Stimulated activated CD8-positive, alpha-beta memory T cell treated with anti-CD3 and anti-CD28 coated beads, Interleukin-15, amount 100 ng/mL, for 24 hours (primary cell): Measurements from ENCODE around the gene JAK1.
"Not testable (repeated sequence)": the region's sequence is repeated elsewhere in the genome, so short reads cannot be mapped to it uniquely, and the experiment has no call there.

ENCODE experiments used
- DNase-seq: peaks from one replicate; pipeline ENCODE4 v3.0.0-alpha.2; 2020; ENCODE audit warnings: low read depth

JAK1 gene

DNA sequence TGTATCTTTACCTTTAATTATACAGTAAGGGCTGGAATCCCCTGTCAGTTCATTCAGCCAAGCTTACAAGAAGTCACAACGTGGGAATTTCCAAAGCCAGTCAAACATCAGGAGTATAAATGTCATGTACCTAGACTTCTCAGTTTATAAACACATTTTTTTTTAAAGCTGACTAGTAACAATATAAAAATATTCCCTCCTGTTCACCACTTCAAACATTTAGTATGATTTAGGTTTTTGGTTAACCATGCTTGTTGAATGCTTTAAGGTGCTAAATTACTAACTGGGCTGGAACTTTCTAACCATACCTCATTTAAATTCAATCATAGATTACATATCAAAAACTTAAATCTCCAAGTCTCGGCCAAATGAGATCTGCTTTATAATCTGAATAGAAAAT, 44.0 kb downstream of the JAK1 start:
- no peak for DNase-seq

DNA sequence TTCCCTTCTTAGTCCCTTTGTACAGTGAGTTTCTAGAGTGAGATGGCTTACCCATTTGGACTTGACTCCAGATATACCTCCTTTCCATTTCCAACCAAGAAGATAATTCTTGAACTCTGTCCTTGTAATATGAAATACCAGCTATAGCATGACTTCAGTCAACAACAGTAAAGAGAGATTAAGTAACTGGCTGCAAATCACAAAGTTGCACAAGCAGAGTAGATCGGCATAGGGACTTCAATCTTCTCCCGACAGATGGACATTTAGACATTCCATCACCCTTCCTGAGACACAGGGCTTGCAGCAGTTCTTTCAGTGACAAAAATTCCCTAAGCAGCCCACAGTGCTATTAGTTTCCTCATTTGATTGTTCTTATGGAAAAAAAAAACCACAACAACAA, 44.6 kb downstream of the JAK1 start:
- DNase-seq = no peak

- DNase-seq = no peak
These were observed 45.3 kb downstream of the JAK1 start for GRCh38 chr1:64920941-64921589.

DNA sequence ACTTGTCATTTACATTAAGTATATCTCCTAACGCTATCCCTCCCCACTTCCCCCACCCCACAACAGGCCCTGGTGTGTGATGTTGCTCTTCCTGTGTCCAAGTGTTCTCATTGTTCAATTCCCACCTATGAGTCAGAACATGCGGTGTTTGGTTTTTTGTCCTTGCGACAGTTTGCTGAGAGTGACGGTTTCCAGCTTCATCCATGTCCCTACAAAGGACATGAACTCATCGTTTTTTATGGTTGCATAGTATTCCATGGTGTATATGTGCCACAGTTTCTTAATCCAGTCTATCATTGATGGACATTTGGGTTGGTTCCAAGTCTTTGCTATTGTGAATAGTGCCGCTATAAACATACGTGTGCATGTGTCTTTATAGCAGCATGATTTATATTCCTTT, 47.2 kb downstream of the JAK1 start:
- not testable (repeated sequence) for DNase-seq

DNA sequence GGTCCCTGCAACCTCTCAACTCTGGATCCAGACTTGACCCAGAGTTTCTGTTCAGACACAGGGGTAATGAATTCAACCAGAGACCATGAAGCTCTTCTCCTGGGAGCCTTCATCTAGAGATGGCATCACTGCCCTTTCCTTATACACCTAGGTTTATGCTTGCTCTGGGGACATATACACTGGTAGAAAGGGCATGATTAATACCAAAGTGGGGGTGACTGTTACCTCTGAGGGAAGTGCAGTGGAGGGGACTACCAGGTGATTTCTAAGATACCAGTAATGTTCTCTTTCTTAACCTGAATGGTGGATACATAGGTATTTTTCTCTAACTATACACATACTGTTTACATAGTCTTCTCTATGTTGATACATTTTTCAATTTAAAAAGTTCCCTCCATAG, 48.4 kb downstream of the JAK1 start:
- no peak for DNase-seq

DNA sequence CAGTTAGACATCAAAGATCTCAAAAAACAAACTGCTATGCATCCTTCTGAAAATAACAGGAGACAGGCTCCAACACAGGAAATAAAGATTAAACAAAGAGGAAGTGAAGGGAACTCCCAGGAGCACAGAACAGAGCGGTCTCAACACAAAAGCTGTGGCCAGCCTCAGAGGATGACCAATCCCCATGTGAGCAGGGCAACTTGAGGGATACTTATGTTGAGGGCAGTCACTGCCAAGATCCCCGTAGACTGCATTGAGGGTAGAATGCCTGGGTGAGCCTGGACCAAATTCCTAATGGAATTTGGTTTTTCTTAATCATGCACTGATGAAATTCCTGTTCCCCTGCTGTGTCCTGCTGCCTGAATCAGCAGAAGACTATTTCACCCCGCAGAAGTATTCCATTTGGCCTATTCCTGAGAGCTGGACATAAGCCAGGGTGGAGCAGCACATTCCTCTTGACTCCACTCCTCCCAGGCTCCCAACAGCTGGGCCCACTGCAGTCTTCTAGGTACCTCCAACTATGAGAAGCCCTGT, 49.0 kb downstream of the JAK1 start:
- no peak for DNase-seq

- DNase-seq = no peak
These were observed 50.7 kb downstream of the JAK1 start for GRCh38 chr1:64915381-64916274.

GRCh38 chr1:64913361-64914015, 52.9 kb downstream of the JAK1 start:
- no peak for DNase-seq

DNA sequence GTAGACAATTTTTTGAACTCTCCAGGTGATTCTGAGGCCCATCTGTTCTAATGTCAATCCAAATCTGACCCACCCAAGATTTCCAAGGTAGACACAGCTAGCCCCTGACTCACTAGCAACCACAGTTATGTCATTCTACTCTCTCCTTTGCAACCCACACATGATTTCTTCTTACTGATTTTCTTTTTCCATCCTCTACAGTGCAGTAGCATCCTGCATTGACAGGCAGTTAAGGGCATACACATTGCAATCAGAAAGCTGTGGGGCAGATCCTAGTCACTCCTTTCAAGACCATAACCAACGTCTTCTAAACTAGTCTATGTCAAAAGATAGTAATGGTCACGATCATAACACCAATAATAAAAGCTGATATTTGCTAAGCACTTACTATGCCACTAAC, 54.2 kb downstream of the JAK1 start:
- no peak for DNase-seq

GRCh38 chr1:64911326-64911725, 55.0 kb downstream of the JAK1 start:
- DNase-seq = no peak

DNA sequence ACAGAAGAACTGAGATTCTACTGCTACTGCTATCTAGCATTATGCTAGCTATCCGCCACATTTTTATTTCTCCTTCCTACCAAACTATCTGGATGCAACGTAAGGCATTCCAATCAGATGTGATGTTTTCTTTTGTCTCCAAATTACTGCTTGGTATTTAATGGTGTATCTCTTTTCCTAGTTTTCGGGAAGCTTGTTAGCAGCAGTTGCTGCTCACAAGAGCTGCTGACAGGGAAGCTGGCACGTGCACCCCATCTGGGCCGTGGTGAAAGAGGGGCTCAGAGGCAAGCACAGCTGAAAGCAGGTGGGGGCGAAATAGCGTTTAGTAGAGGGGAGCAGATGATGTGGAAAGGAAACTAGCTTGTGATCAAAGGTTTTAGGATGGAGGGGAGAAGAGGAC, 57.3 kb downstream of the JAK1 start:
- DNase-seq = no peak

DNA sequence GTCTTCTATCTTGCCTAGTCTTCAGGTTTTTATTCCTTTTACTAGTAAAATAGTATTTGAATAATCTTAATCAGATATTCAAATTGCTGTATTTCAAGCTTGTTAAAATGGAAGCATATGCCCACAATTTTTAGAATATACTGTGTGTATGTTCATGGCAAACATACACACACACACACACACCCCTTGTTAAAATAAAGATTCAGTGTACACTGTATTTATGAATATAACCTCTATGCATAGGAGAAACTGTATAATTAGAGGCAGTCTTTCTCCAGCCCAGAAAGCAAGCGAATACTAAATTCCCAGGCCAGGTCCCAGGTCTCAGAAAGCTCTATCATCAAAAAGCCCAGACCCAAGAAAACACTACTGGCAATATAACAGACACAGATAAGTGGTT, 57.8 kb downstream of the JAK1 start:
- no peak for DNase-seq

DNA sequence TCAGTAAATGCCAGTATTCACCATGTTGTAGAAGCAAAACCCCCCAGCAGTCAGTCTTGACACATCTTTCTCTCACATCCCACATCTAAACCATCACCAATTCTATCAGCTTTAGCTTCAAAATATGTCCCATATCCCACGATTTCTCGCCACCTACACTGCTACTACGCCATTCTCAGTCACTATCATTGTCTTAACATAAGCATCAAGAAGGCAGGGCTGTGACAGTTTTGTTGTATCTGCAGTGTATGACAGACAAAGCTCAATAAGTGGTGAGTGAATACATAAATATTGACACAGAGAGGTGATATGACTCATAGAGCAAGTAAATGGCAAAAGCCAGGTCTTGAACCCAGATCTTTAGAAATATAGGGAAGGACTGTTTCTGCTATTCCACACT, 59.9 kb downstream of the JAK1 start:
- no peak for DNase-seq

GRCh38 chr1:64903593-64903992, 62.8 kb downstream of the JAK1 start:
- DNase-seq = no peak

- no peak for DNase-seq
These were observed 64.7 kb downstream of the JAK1 start for GRCh38 chr1:64901663-64902062.

GRCh38 chr1:64900916-64901315, 65.4 kb downstream of the JAK1 start:
- DNase-seq = no peak

- no peak for DNase-seq
These were observed 68.1 kb downstream of the JAK1 start for GRCh38 chr1:64898107-64898861.

DNA sequence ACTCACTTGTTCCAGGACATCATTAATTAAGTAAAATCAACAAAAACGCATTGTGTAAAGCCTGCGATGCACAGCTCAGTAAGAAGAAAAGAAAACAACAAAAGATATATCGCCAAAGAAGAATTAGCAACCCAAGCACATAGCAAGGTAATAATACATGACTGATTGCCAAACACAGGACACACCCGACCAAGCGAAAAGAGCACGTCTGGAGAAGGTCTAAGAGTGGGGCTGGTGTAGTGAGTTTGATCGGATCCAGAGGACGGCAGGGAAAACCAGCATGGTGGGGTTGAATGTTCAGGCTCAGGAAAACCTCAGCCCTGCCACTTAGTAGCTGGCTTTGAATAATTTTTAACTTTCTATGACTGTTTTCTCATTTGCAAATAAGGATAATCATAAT, 69.8 kb downstream of the JAK1 start:
- no peak for DNase-seq

DNA sequence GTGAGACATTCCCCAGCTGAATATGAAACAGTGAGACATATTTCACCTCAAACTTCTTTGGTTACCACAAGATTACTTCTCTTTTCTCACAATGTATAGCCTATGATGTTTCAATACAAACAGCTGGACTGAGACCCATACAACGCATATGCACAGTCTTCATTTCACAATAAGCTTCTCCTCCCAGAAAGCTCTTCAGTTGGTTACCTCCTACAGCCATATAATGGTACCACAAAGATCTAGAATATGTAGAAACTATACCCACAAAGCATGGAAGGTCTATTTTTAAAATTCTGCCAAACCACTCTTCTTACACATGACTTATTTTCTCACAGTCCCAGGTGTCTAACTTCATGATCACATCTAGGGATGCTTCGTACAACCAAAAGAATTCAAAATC, 70.8 kb downstream of the JAK1 start:
- DNase-seq = no peak

DNA sequence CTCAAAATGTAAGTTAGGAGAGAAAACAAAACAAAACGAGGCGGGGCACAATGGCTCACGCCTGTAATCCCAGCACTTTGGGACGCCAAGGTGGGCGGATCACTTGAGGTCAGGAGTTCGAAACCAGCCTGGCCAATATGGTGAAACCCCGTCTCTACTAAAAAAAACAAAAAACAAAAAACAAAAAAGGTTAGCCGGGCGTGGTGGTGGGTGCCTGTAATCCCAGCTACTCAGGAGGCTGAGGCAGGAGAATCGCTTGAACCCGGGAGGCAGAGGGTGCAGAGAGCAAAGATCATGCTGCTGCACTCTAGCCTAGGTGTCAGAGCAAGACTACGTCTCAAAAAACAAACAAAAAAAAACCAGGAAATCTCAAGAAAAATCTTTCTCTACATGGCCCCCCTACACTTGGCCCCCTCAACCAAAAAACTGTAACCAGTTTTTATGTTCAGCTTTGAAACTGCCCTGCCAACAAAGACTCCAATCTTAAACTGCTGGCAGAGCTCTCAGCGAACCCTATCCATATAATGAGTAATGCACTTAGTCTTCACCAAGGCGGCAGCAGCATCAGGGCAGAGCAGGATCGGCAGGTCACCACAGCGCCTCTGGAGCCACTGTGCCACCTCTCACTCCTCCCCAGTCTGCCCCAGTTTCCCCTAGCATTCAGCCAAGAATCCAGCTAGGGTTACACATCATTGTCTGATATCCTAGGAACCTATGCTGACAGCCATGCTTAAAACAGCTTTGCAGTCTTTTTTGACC, 71.7 kb downstream of the JAK1 start:
- no peak for DNase-seq

DNA sequence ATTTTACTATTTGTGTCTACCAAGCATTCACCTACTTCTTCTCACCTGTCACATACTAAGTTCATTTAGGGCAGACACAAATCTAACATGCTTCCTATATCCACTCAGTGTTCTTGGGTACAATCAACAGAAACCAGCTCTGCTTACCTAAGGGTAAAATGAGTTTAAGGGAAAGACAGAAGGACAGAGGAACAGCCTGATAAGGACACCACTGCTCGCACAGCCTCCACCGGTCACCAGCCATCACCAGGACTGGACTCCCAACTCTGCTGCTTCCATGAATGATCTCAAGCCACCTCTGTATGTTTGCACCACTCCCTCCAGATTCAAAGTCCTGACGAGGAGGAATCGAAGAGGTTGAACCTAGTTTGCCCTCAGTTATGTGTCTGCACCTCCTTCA, 72.4 kb downstream of the JAK1 start:
- no peak for DNase-seq
